ENCODE measurements around the gene TMEM170A.

DNA sequence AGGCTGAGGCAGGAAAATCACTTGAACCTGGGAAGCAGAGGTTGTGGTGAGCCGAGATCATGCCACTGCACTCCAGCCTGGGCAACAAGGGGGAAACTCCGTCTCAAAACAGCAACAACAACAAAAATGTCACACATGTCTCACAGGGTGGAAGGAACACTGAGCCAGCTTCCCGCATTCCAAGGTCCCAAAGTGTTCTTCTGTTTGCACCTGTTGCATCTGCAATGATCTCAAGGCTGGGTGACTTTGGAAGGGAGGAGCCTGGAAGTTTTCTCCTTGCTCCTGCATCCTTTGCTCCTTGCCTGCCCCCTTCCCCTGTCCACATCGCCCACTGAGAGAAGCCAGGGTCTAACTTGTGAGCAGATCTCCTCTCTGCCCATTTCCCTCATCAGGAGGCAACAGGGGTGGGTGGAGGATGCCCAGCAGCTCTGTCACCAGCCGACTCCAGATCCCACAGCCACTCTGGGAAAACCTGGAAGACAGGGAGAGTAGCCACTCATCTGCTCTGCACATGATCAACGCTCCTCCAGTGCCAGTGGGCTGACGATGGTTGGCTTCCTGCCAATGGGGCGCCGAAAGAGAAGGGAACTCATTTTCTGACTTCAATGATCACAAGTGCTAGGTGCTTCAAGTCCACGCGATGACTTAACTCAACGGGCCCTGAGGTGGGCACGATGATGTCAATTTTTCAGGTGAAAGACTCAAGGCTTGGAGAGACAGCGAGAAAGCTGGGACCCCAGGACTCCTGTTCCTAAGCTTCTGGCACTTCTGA, 18.1 kb upstream of the TMEM170A start:
- TF ChIP-seq POLR2A (IDR thresholded peaks at IDR 0.05), result no peak
- TF ChIP-seq, protein P1, sequence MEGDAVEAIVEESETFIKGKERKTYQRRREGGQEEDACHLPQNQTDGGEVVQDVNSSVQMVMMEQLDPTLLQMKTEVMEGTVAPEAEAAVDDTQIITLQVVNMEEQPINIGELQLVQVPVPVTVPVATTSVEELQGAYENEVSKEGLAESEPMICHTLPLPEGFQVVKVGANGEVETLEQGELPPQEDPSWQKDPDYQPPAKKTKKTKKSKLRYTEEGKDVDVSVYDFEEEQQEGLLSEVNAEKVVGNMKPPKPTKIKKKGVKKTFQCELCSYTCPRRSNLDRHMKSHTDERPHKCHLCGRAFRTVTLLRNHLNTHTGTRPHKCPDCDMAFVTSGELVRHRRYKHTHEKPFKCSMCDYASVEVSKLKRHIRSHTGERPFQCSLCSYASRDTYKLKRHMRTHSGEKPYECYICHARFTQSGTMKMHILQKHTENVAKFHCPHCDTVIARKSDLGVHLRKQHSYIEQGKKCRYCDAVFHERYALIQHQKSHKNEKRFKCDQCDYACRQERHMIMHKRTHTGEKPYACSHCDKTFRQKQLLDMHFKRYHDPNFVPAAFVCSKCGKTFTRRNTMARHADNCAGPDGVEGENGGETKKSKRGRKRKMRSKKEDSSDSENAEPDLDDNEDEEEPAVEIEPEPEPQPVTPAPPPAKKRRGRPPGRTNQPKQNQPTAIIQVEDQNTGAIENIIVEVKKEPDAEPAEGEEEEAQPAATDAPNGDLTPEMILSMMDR (IDR thresholded peaks at IDR 0.05 in 4 of 5, conservative IDR thresholded peaks at IDR 0.05 in 1 of 5), result no peak

Measured in gastrocnemius medialis (tissue), 4 donors.